ENCODE data around the gene PSG11. TPM values are rescaled to one million over a fixed set of nuclear protein-coding genes. Genes with fewer than 3 reads are reported as not detected.
"Not testable (repeated sequence)": the region's sequence is repeated elsewhere in the genome, so short reads cannot be mapped to it uniquely, and the experiment has no call there.

Gene PSG11
- total RNA-seq (2021) (not detected in 3 replicates), Bru-seq, nascent RNA (not detected)
- long read RNA-seq, experiment 1 = 0 reads
- long read RNA-seq, experiment 2 = 0 reads
- long read RNA-seq, experiment 3 = 0 reads

DNA sequence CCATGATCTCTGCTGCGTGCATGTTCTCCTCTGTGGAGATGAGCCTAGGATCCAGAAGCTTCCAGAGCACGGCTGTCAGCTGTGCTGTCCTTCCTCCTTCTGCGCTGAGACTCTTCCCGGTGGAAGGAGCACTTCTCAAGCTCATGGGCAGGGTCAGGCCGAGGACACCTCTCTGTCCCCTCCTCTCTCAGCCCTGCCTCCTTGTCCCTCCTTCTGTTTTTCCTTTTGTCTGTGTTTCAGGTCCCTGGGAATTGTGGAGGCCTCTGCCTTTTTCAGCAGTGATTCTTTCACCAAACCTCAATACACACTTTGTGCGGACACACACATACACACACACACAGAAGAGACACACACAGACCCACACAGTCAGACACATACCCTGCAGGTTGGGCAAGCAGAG lies at the start of gene PSG11:
Gene PSG11, minus strand, starts transcription at position 101 of the 400 bp plus-strand sequence. Its CDS starts 97 bp downstream, at position 4.
- H3K27me3 Mint-ChIP-seq (ENCODE audit: low read depth); POLR2A ChIA-PET; CTCF ChIA-PET; H3K36me3 Mint-ChIP-seq; H3K27ac Mint-ChIP-seq; DNase-seq (ENCODE audit: low spot score); ATAC-seq; H3K4me3 Mint-ChIP-seq; H3K4me1 Mint-ChIP-seq; H3K9me3 Mint-ChIP-seq: not testable (repeated sequence)

DNA sequence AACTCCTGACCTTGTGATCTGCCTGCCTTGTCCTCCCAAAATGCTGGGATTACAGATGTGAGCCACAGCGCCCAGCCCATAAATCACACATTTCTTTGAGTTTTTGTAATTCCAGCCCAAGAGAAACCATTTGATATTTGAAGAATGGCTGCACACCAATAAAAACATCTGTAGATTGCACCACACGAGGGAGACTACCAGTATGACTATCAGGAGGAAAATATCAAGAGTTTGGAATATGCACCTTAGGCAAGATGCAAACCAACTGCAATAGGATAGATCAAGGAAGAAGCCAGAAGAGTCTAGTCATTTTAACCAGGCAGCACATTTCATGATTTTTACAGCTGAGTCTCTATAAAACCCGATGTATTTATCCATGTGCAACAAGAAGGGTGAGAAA lies 36.1 kb upstream of the PSG11 start:
- Mint-ChIP-seq H3K27me3 (ENCODE audit: low read depth) (peaks cover 13% of the 10 kb centered on the region), H3K9me3 (peaks cover 62% of the 10 kb centered on the region)
- CTCF ChIA-PET; H3K4me3 Mint-ChIP-seq; POLR2A ChIA-PET; H3K4me1 Mint-ChIP-seq; H3K36me3 Mint-ChIP-seq; H3K27ac Mint-ChIP-seq; DNase-seq (ENCODE audit: low spot score); ATAC-seq: not testable (repeated sequence)

DNA sequence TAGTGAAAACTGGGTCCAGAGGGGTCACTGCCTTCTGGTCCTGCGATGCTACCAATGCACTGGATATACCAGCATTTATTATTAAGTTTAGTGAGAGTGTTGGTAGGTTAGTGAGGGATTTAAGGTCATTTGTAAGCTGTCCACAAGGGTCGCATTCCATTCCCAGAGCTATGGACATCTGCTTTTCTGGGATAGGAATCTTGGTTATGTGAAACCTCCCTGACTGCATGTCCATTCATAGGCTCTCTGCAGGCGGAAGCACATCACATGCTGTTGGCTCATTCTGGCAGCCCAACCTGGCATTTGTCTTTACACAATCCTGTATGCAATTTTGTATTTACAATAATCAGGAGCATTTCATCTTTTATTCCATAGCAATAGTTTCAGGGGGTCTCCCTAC lies 35.1 kb upstream of the PSG11 start:
- CTCF ChIA-PET, POLR2A ChIA-PET: not testable (repeated sequence)

DNA sequence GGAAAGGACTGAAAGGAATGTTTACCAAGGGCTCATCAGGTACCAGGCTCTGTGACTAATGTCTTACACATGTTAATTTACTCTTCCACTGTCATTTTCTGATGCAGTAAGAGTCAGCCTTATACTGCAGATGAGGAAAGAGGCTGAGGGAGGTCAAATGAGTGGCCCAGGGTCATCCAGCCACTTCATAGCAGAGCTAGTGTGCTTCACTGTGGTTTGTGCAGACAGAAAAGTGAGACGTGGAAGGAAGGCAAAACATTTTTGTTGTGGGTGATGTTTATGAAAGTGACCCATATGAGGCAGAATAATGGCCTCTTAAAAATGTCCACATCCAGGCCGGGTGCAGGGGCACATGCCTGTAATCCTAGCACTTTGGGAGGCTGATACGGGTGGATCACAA lies 34.0 kb upstream of the PSG11 start:
- H3K36me3 Mint-ChIP-seq = peaks cover 19% of the 10 kb centered on the region
- H3K27ac Mint-ChIP-seq; ATAC-seq; CTCF ChIA-PET; H3K4me3 Mint-ChIP-seq; H3K4me1 Mint-ChIP-seq; DNase-seq (ENCODE audit: low spot score); POLR2A ChIA-PET: not testable (repeated sequence)
- peaks cover 18% of the 10 kb centered on the region for H3K27me3 Mint-ChIP-seq (ENCODE audit: low read depth)
- peaks cover 70% of the 10 kb centered on the region for H3K9me3 Mint-ChIP-seq

More for the DNA sequence above, 35.1 kb upstream of the PSG11 start:
- not testable (repeated sequence) for ATAC-seq; H3K4me1 Mint-ChIP-seq; H3K4me3 Mint-ChIP-seq; DNase-seq (ENCODE audit: low spot score)
- Mint-ChIP-seq H3K9me3 (peaks cover 70% of the 10 kb centered on the region), H3K27ac (0 out of 2 replicates have a peak overlapping the region, but pooled peaks have one; percentile 16), H3K27me3 (ENCODE audit: low read depth) (peaks cover 18% of the 10 kb centered on the region), H3K36me3 (peaks cover 11% of the 10 kb centered on the region)

DNA sequence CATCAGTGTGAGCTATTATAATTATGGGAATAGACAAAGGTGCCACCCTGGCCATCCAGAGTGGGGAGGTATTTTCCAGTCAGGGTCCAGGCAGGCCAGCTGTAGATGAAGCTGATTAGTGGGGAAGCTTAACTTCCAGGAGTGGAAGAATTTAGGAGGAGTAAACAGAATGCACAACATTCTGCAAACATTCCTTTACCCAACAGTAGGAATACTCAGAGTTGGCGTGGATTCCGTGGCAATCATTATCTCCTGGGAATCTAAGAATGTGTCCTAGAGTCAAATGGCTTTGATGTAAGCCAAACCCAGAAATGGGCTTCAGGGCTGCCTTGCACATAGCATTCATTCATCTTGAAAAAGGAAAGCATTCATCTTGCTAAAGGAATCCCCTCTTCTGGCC lies 33.2 kb upstream of the PSG11 start:
- H3K36me3 Mint-ChIP-seq = peaks cover 27% of the 10 kb centered on the region
- DNase-seq (ENCODE audit: low spot score); POLR2A ChIA-PET; ATAC-seq; CTCF ChIA-PET; H3K4me1 Mint-ChIP-seq; H3K4me3 Mint-ChIP-seq; H3K27ac Mint-ChIP-seq: not testable (repeated sequence)
- peaks cover 75% of the 10 kb centered on the region for H3K9me3 Mint-ChIP-seq
- peaks cover 18% of the 10 kb centered on the region for H3K27me3 Mint-ChIP-seq (ENCODE audit: low read depth)

DNA sequence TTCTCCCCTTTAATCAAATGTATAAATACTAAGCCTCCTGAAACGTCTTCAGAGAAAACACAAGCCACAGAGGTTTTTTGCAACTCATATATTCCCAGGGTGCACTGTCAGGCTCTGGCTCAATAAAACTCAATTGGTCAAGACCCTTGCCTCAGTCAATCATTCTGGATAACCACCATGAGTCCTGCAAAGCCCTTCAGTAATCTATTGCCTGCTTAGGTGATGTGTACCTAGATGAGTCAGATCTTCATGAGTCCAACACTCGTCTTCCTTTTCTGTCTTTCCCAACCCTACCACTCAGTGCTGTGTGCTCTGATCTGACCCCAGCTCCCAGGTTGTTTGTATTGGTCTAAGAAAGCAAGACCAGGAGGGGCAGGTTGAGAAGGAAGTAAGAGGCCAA lies 32.2 kb upstream of the PSG11 start:
- peaks cover 31% of the 10 kb centered on the region for H3K36me3 Mint-ChIP-seq
- H3K27ac Mint-ChIP-seq; H3K4me1 Mint-ChIP-seq; CTCF ChIA-PET; POLR2A ChIA-PET; DNase-seq (ENCODE audit: low spot score); H3K4me3 Mint-ChIP-seq; ATAC-seq: not testable (repeated sequence)
- H3K27me3 Mint-ChIP-seq (ENCODE audit: low read depth) = peaks cover 18% of the 10 kb centered on the region
- peaks cover 81% of the 10 kb centered on the region for H3K9me3 Mint-ChIP-seq

DNA sequence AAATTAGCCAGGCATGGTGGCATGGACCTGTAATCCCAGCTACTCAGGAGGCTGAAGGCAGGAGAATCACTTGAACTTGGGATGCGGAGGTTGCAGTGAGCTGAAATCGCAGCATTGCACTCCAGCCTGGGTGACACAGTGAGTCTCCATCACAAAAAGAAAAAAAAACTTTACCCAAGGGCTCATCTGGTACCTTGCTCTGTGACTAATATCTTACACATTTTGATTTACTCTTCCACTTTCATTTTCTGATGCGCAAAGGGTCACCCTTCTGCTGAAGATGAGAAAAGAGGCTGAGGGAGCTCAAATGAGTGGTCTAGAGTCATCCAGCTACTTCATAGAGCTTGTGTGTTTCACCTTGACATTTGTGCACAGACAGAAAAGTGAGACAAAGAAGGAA lies 21.7 kb upstream of the PSG11 start:
- POLR2A ChIA-PET; H3K36me3 Mint-ChIP-seq; H3K4me1 Mint-ChIP-seq; DNase-seq (ENCODE audit: low spot score); H3K27me3 Mint-ChIP-seq (ENCODE audit: low read depth); H3K27ac Mint-ChIP-seq; CTCF ChIA-PET; H3K4me3 Mint-ChIP-seq; ATAC-seq: not testable (repeated sequence)
- peaks cover 33% of the 10 kb centered on the region for H3K9me3 Mint-ChIP-seq

DNA sequence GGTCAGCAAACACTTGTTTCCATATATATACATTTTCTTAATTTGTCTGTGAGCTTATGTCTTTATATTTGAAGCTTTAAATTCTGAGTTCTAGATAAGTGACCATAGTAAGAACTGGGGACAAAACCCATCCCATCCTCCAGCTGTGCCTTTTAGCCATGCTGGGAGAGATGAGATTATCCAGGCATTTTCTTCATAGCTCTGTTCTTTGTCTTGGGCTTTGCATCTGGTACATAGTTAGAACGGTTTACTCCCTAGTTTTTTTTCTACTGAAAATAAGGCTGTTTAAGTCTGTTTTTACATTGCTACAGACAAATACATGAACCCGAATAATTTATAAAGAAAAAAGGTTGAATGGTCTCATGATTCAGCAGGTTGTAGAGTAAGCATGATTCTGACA lies 20.3 kb upstream of the PSG11 start:
- H3K4me3 Mint-ChIP-seq; H3K27ac Mint-ChIP-seq; H3K27me3 Mint-ChIP-seq (ENCODE audit: low read depth); ATAC-seq; H3K36me3 Mint-ChIP-seq; POLR2A ChIA-PET; DNase-seq (ENCODE audit: low spot score); CTCF ChIA-PET; H3K4me1 Mint-ChIP-seq: not testable (repeated sequence)
- peaks cover 39% of the 10 kb centered on the region for H3K9me3 Mint-ChIP-seq

DNA sequence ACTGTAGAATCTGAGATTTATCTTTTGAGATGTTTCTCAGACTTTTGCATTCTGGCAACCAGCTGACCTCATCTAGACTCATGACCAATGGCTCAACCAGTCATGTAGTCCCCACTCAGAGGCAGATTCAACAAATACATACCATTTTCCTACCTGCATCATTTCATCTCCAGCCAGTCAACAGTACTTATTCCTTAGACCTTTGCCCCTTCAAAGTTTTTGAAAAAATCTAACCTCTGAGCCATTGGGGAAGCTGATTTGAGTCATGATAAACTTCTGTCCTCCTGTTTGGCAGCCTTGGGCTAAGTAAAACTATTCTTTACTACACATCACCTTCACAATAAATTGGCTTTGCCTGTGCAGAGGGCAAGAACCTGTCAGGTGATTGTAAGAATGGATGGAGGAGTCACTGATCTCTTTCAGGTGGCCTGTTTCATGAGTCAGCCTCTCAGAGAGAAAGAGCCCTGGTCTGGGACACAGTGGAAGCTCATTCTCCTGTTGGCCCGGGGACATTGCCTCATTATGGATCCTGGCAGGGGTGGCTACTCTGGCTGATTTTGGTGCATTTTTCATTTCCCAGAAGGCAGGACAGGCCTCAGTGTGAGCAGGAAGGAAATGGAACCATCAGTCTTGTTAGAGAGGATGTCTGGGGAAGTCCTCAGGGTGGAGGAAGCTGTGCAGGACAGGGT lies 17.4 kb upstream of the PSG11 start:
- DNase-seq (ENCODE audit: low spot score); ATAC-seq; H3K4me1 Mint-ChIP-seq; H3K27me3 Mint-ChIP-seq (ENCODE audit: low read depth); H3K36me3 Mint-ChIP-seq; H3K27ac Mint-ChIP-seq; H3K4me3 Mint-ChIP-seq; CTCF ChIA-PET; POLR2A ChIA-PET: not testable (repeated sequence)
- H3K9me3 Mint-ChIP-seq = peaks cover 20% of the 10 kb centered on the region

DNA sequence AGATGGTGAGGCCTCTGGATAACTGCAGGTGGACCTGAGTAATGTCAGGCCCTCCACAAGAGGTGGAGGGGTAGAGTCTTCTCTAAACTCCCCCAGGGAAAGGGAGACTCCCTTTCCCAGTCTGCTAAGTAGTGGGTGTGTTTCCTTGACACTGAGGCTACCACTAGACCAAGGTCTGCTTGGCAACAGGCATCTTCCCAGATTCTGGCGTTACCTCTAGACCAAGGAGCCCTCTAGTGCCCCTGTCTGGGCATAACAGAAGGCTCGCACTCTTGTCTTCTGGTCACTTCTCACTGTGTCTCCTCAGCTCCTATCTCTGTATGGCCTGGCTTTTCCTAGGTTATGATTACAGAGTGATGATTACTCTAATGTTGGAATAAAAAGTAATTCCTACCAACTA lies 5.4 kb upstream of the PSG11 start:
- H3K36me3 Mint-ChIP-seq; POLR2A ChIA-PET; CTCF ChIA-PET; ATAC-seq; H3K27ac Mint-ChIP-seq; H3K9me3 Mint-ChIP-seq; H3K4me3 Mint-ChIP-seq; H3K27me3 Mint-ChIP-seq (ENCODE audit: low read depth); H3K4me1 Mint-ChIP-seq: not testable (repeated sequence)
- peak; percentile 36 for DNase-seq (ENCODE audit: low spot score)

Data from WTC11 (cell line).